ENCODE data around the gene RRP12. TPM values are rescaled to one million over a fixed set of nuclear protein-coding genes. Genes with fewer than 3 reads are reported as not detected.

RRP12 gene
- total RNA-seq, 1 experiment from 2014 or later = 86.7 TPM

DNA sequence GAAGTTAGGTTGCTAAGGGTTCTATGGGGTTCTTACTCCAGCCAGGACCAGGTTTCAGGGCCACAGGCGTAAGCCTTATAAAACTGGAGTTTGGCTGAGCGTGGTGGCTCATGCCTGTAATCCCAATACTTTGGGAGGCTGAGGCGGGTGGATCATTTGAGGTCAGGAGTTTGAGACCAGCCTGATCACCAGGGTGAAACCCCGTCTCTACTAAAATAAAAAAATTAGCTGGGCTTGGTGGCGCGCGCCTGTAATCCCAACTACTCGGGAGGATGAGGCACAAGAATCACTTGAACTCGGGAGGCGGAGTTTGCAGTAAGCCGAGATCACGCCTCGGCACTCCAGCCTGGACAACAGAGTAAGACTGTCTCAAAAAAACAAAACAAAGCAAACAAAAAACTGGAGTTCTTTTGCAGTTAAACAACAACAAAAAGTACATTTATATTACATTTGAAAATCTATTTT, 347 bp upstream of the RRP12 start:
- no peak for DNase-seq (ENCODE audit: unreplicated experiment)
- Mint-ChIP-seq H3K36me3 (ENCODE audit: insufficient read depth, unreplicated experiment) (peaks cover 19% of the 10 kb centered on the region), H3K9me3 (ENCODE audit: unreplicated experiment) (no peaks in the 10 kb centered on the region), H3K27ac (ENCODE audit: low read depth, unreplicated experiment) (peak overlapping the region; percentile 98), H3K4me1 (ENCODE audit: insufficient read depth, unreplicated experiment) (no peaks in the 10 kb centered on the region), H3K27me3 (ENCODE audit: insufficient read depth, unreplicated experiment) (no peaks in the 10 kb centered on the region), H3K4me3 (ENCODE audit: unreplicated experiment) (peak overlapping the region; percentile 90)
- CTCF ChIA-PET = interaction anchor here (0.9 to 2.4 kb wide), 6 partner anchors 11 to 211 kb away, joined by 3 to 16 read pairs (median 4); no protein-coding TSS in a partner anchor
- intact Hi-C loops (cut with micrococcal nuclease) = no loop called here
- TF ChIP-seq, protein P1, sequence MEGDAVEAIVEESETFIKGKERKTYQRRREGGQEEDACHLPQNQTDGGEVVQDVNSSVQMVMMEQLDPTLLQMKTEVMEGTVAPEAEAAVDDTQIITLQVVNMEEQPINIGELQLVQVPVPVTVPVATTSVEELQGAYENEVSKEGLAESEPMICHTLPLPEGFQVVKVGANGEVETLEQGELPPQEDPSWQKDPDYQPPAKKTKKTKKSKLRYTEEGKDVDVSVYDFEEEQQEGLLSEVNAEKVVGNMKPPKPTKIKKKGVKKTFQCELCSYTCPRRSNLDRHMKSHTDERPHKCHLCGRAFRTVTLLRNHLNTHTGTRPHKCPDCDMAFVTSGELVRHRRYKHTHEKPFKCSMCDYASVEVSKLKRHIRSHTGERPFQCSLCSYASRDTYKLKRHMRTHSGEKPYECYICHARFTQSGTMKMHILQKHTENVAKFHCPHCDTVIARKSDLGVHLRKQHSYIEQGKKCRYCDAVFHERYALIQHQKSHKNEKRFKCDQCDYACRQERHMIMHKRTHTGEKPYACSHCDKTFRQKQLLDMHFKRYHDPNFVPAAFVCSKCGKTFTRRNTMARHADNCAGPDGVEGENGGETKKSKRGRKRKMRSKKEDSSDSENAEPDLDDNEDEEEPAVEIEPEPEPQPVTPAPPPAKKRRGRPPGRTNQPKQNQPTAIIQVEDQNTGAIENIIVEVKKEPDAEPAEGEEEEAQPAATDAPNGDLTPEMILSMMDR (IDR thresholded peaks at IDR 0.05; ENCODE audit: unreplicated experiment) = no peak
- no TSS peak for BruUV-seq (replicated peaks)
- POLR2A ChIA-PET = interaction anchor here (0.5 to 4.4 kb wide), 28 partner anchors 12 to 286 kb away, joined by 3 to 69 read pairs (median 6); partner anchors contain the start of genes ANKRD2, ARHGAP19, AVPI1 and EXOSC1

DNA sequence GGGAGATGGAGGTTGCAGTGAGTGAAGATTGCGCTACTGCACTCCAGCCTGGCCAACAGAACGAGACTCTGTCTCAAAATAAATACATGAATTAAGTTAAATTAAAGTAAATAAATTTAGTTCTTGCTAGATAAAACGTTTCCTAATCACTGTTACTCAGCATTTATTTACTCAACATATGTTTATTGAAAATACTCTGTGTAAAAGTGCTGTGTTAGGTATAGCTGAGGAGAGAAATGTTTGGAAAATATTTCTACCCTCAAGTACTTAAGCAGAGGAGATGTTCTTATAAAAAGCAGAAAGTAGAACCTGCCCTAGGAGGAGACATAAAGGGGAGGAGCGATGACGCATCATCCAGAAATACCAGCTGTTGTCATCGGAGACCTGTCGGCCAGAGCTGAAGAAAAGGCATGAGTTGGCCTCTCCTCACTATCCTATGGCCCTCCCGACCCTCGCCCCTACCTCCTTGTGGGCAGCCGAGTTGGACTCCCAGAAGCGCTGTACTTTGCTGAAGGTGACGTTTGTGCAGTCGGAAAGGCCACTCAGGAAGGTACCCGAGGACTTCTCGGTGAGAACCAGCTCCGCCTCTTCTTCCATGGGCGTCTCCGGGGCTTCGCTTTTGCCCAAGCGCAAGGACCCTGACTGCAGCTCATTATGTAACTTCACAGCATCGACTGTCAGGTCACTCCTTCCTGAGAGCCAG, 1.1 kb downstream of the RRP12 start:
- H3K9me3 Mint-ChIP-seq (ENCODE audit: unreplicated experiment) = no peaks in the 10 kb centered on the region
- peaks cover 33% of the 10 kb centered on the region for H3K36me3 Mint-ChIP-seq (ENCODE audit: insufficient read depth, unreplicated experiment)
- no peaks in the 10 kb centered on the region for H3K4me1 Mint-ChIP-seq (ENCODE audit: insufficient read depth, unreplicated experiment)
- TF ChIP-seq, protein P1 (IDR thresholded peaks at IDR 0.05; ENCODE audit: unreplicated experiment) = no peak
- peak overlapping the region; percentile 90 for H3K4me3 Mint-ChIP-seq (ENCODE audit: unreplicated experiment)
- BruUV-seq (replicated peaks) = no TSS peak
- ChIA-PET POLR2A (interaction anchor here (0.5 to 4.4 kb wide), 30 partner anchors 10 to 564 kb away, joined by 3 to 69 read pairs (median 4); partner anchors contain the start of genes ARHGAP19, AVPI1, EXOSC1 and FRAT1), CTCF (interaction anchor here (0.5 to 2.4 kb wide), 9 partner anchors 13 to 328 kb away, joined by 3 to 16 read pairs (median 4); partner anchors contain the start of gene FRAT2)
- peak overlapping the region; percentile 98 for H3K27ac Mint-ChIP-seq (ENCODE audit: low read depth, unreplicated experiment)
- no peaks in the 10 kb centered on the region for H3K27me3 Mint-ChIP-seq (ENCODE audit: insufficient read depth, unreplicated experiment)
- peak; percentile 82 for DNase-seq (ENCODE audit: unreplicated experiment)
- intact Hi-C loops (cut with micrococcal nuclease) = no loop called here

GRCh38 chr10:97396056-97396455, 5.1 kb downstream of the RRP12 start:
- Mint-ChIP-seq H3K4me3 (ENCODE audit: unreplicated experiment) (no peak overlapping the region), H3K27ac (ENCODE audit: low read depth, unreplicated experiment) (no peak overlapping the region), H3K36me3 (ENCODE audit: insufficient read depth, unreplicated experiment) (peaks cover 63% of the 10 kb centered on the region), H3K4me1 (ENCODE audit: insufficient read depth, unreplicated experiment) (no peaks in the 10 kb centered on the region), H3K9me3 (ENCODE audit: unreplicated experiment) (no peaks in the 10 kb centered on the region), H3K27me3 (ENCODE audit: insufficient read depth, unreplicated experiment) (no peaks in the 10 kb centered on the region)
- CTCF ChIA-PET = no interaction called here
- TF ChIP-seq, protein P1 (IDR thresholded peaks at IDR 0.05; ENCODE audit: unreplicated experiment) = no peak
- intact Hi-C loops (cut with micrococcal nuclease) = no loop called here
- DNase-seq (ENCODE audit: unreplicated experiment) = no peak
- no TSS peak for BruUV-seq (replicated peaks)
- POLR2A ChIA-PET = no interaction called here

- Mint-ChIP-seq H3K9me3 (ENCODE audit: unreplicated experiment) (no peaks in the 10 kb centered on the region), H3K36me3 (ENCODE audit: insufficient read depth, unreplicated experiment) (peaks cover 86% of the 10 kb centered on the region), H3K4me3 (ENCODE audit: unreplicated experiment) (no peak overlapping the region), H3K4me1 (ENCODE audit: insufficient read depth, unreplicated experiment) (no peaks in the 10 kb centered on the region), H3K27me3 (ENCODE audit: insufficient read depth, unreplicated experiment) (no peaks in the 10 kb centered on the region), H3K27ac (ENCODE audit: low read depth, unreplicated experiment) (no peak overlapping the region)
- no TSS peak for BruUV-seq (replicated peaks)
- intact Hi-C loops (cut with micrococcal nuclease) = no loop called here
- ChIA-PET CTCF (no interaction called here), POLR2A (no interaction called here)
- TF ChIP-seq, protein P1 (IDR thresholded peaks at IDR 0.05; ENCODE audit: unreplicated experiment) = no peak
- no peak for DNase-seq (ENCODE audit: unreplicated experiment)
These were observed 8.0 kb downstream of the RRP12 start for GRCh38 chr10:97393034-97393573.

Measured in MCF 10A (cell line).